ENCODE results near the gene CUTC. TPM values are rescaled to one million over a fixed set of nuclear protein-coding genes. Genes with fewer than 3 reads are reported as not detected.
A peak's percentile ranks its signal among the peaks of the same experiment; 100 is the strongest.

The CUTC gene
- total RNA-seq, 1 donor: 18.3 TPM

DNA sequence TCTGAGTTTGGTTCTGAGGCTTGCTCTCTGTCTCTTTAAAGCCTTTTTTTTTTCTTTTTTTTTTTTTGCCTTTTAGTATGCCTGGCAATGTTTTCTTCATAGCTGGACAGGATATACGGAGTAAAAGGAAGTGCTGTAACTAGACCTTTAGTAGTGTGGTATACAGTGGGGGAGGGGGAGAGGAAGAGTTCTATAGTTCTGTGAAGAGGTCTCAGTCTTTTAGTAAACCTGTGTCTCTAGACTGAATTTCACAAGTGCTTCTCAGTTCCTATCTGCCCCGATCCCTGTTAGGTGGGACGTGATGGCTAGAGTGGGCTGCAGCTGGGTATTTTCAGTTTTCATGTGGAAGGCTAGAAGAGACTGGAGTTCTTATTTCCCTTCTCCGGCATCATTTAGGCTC lies 47.3 kb downstream of the CUTC start:
- TF ChIP-seq, protein P1, sequence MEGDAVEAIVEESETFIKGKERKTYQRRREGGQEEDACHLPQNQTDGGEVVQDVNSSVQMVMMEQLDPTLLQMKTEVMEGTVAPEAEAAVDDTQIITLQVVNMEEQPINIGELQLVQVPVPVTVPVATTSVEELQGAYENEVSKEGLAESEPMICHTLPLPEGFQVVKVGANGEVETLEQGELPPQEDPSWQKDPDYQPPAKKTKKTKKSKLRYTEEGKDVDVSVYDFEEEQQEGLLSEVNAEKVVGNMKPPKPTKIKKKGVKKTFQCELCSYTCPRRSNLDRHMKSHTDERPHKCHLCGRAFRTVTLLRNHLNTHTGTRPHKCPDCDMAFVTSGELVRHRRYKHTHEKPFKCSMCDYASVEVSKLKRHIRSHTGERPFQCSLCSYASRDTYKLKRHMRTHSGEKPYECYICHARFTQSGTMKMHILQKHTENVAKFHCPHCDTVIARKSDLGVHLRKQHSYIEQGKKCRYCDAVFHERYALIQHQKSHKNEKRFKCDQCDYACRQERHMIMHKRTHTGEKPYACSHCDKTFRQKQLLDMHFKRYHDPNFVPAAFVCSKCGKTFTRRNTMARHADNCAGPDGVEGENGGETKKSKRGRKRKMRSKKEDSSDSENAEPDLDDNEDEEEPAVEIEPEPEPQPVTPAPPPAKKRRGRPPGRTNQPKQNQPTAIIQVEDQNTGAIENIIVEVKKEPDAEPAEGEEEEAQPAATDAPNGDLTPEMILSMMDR (IDR thresholded peaks at IDR 0.05; ENCODE audit: insufficient read depth, low read length): no peak
- peak overlapping the region; percentile 45 for H3K4me3 ChIP-seq (ENCODE audit: low read depth, low read length)
- DNase-seq (ENCODE audit: low read depth): peak; percentile 87

DNA sequence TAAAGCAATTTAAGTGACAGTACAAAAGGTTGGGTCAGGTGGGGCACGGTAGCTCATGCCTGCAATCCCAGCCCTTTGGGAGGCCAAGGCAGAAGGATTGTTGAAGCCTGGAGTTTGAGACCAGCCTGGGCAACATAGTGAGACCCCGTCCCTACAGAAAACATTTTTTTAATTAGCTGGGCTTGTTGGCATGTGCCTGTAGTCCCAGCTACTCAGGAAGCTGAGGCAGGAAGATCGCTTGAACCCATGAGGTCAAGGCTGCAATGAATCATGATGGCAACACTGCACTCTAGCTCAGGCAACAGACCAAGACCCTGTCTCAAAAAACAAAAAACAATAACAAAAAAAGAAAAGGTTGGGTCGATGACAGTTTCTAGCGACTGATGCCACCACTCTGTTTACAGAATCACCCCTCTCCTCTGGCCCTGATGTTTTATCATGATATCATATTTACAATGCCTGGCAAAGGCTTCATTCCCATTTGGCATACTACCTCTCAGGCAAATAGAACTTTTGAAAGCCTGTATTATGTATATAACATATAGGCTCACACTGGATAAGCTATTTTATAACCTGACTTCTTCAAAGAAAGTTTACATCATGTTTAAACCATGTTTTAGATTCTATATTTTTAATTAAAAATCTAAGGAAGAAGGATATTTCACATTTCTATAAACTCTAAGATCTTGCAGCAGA lies 49.8 kb downstream of the CUTC start:
- no peak overlapping the region for H3K4me3 ChIP-seq (ENCODE audit: low read depth, low read length)
- TF ChIP-seq, protein P1 (IDR thresholded peaks at IDR 0.05; ENCODE audit: insufficient read depth, low read length): no peak
- DNase-seq (ENCODE audit: low read depth): no peak

DNA sequence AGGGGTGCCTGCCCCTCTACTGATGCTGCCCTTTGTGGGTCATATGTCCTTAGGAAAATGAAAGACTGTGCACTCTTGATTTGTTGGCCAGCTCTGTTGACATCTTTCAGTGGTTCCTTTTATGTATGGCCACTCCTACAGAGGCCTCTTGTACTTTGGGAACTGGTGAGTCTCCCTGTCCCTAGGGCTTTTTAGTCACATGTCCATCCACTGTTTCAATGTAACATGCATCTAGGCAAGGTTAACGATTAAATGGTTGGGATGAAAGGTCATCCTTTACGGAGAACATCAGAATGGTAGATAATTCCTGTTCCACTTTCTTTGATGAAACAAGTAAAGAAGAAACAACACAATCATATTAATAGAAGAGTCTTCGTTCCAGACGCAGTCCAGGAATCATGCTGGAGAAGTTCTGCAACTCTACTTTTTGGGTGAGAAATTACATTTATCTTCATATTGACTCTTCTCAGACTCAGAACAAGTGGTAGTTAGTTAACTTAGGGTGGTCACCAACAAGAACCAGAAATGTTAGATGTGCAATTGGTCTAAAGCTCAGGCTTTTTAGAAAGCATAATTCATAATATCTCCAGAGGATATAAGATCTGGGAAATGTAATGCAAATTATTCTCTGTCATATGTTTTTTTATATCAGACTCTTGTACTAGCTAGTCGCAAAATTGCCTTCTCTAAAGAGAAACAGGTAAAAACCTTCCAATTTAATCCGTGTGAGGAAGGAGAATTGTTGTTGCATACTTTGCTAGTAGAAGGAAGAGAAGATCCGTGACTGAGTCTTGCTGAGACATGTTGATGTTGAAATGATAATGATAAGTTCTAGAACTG lies 50.6 kb downstream of the CUTC start, which contains the start of gene ABCC2:
Gene ABCC2, plus strand, starts transcription at position 194 of the 840 bp plus-strand sequence. Its CDS starts 205 bp downstream, at position 399.
- DNase-seq (ENCODE audit: low read depth): no peak
- H3K4me3 ChIP-seq (ENCODE audit: low read depth, low read length): no peak within 1 kb of the TSS
- TF ChIP-seq, protein P1 (IDR thresholded peaks at IDR 0.05; ENCODE audit: insufficient read depth, low read length): no peak

DNA sequence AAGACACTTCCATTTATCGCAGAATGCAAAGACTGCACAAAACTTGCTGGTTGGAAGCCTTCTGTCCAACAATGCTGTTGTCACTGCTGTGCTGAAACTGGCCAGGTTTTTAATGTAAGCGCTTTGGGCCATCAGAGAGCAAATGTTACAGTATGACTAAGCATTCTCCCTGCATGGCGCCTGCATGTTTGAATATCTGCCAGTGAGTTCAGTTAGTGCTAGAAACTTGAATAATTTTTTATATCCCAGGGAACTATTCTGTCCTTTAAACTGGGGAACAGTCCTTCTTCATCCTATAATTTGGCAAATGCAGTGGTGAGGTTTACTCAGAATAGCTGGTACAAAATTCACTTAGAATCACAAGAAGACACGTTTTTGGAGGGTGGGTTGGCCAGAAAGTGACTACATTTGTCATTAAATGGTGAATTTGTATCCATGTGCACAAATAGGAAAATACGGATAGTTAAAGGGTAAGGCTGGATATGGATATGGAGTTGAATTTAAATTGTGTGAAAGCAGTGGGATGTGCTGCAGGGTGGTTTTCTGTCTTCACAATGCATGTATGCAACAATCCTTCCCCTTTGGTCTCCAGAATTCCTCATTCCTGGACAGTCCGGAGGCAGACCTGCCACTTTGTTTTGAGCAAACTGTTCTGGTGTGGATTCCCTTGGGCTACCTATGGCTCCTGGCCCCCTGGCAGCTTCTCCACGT lies 52.1 kb downstream of the CUTC start:
- TF ChIP-seq, protein P1 (IDR thresholded peaks at IDR 0.05; ENCODE audit: insufficient read depth, low read length): no peak
- H3K4me3 ChIP-seq (ENCODE audit: low read depth, low read length): no peak overlapping the region

DNA sequence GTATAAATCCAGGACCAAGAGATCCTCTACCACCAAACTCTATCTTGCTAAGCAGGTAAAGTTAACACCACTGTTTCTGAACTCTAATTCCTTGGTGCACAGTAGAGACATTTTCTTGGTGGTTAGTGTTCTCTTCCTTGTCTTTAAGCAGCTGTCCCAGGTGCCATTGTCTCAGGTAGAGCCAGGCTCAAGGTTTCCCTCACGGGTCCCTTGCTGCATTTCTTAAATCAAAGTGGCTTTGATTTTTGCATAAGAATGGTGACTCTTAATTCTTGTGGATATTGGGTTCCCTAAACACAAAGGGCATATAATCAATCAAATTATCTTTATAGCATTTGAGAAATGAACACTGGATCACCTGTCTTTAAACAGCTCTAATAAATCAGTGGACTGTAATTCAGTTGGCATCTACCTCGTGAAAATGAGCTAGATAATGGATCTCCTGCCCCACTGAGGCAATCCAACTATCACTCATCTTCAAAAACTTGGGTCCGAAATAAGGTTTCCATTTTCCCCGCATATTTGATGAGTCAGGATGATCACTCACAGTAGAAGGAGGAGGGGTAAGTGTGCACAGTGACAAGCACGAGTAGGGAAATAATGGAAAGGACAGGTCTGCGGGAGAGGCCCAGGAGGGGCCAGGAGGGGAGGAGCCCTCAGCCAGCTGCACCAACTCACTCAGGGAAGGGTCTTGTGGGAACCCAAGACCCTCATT lies 52.9 kb downstream of the CUTC start:
- TF ChIP-seq, protein P1 (IDR thresholded peaks at IDR 0.05; ENCODE audit: insufficient read depth, low read length): no peak
- no peak for DNase-seq (ENCODE audit: low read depth)
- H3K4me3 ChIP-seq (ENCODE audit: low read depth, low read length): no peak overlapping the region

More for the DNA sequence above, 52.1 kb downstream of the CUTC start:
- peak; percentile 90 for DNase-seq (ENCODE audit: low read depth)

DNA sequence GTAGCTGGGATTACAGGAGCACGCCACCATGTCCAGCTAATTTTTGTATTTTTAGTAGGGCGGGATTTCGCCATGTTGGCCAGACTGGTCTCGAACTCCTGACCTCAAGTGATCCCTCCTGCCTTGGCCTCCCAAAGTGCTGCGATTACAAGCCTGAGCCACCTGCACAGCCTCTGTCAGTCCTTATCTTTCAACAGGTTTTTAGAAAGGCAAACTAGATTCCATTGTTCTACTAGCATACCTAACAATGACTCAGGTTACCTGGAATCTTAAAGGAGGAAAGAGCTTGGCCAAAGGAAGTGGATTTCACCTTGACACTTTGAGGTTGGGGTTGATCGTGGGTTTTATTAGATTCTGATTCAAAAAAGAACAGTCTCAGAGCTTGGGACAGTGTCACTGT lies 53.6 kb downstream of the CUTC start:
- TF ChIP-seq, protein P1 (IDR thresholded peaks at IDR 0.05; ENCODE audit: insufficient read depth, low read length): no peak
- no peak for DNase-seq (ENCODE audit: low read depth)
- no peak overlapping the region for H3K4me3 ChIP-seq (ENCODE audit: low read depth, low read length)
